ENCODE data around the gene TLCD5.

GRCh38 chr11:120326228-120326627, 1.1 kb downstream of the TLCD5 start:
- TF ChIP-seq ZNF112 (tag by site-specific recombination; IDR thresholded peaks at IDR 0.05): no peak
- TF ChIP-seq CTCF (tag by site-specific recombination; IDR thresholded peaks at IDR 0.05): no peak
- TF ChIP-seq ZXDB (tag by site-specific recombination; IDR thresholded peaks at IDR 0.05): no peak
- TF ChIP-seq BCL6B (tag by site-specific recombination; IDR thresholded peaks at IDR 0.05): no peak
- TF ChIP-seq ZNF561 (tag by site-specific recombination; IDR thresholded peaks at IDR 0.05; ENCODE audit: borderline replicate concordance): no peak

All from HEK293 (cell line).